HG03064 (cell line): ENCODE results near the gene ARL17A.
"Not testable (repeated sequence)": the region's sequence is repeated elsewhere in the genome, so short reads cannot be mapped to it uniquely, and the experiment has no call there.

Source experiments
- ATAC-seq: cut with Tn5 transposase; IDR thresholded peaks from one replicate; pipeline ENCODE4 v1.9.1; 2021; ENCODE audit warnings: low read depth; ENCODE audit not compliant: unreplicated experiment

Gene ARL17A

GRCh38 chr17:46579083-46580075 is at the start of gene ARL17A:
TSS of gene ARL17A (minus strand) at chr17:46579691. CDS start at chr17:46576322, 3,369 bp downstream.
- peak; percentile 89 for ATAC-seq

DNA sequence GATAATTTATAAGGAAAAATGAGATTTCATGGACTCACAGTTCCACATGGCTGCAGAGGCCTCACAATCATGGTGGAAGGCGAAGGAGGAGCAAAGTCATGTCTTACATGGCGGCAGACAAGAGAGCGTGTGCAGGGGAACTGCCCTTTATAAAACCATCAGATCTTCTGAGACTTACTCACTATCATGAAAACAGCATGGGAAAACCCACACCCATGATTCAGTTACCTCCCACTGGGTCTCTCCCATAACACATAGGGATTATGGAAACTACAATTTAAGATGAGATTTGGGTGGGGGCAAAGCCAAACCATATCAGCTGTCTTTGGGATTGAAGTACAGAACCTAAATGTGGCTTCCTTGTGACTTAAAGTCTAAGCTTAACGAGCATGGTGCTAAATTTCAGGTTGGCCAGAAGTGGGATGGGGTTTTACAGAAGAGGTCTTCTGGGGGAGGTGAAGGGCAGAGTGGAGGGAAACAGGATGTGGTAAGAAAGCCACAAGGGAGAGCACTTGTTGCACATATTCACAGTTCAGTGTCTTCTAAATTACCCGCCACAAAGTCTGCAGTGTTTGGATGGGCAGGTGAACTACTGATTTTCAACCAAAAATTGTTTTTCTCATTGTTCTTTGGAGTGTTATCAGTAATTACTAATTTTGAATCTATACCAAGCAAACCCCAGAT is 49.4 kb upstream of the ARL17A start:
- ATAC-seq = not testable (repeated sequence)

- not testable (repeated sequence) for ATAC-seq
Measured at GRCh38 chr17:46627452-46627851, 48.0 kb upstream of the ARL17A start.

- ATAC-seq = not testable (repeated sequence)
Measured at GRCh38 chr17:46624726-46625125, 45.2 kb upstream of the ARL17A start.

- not testable (repeated sequence) for ATAC-seq
Measured at GRCh38 chr17:46623790-46624189, 44.3 kb upstream of the ARL17A start.

DNA sequence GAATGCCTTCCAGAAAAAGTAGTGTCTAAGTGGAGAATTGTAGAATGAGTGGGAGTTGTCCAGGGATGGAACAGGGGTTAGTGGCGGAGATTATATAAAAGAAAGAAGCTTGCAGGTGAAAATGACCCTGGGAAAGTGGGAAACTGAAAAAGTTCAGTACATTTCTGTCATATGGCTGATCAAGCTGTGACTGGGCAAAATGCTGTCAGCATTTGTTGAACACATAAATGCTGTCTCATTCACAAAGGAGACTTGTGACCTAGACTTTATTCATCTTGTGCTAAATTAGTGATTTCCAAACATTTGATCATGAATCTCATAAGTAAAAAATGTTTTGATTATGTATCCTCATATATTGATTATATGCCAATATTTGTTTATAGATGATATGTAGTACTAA is 39.5 kb upstream of the ARL17A start:
- not testable (repeated sequence) for ATAC-seq

GRCh38 chr17:46617121-46617520 is 37.6 kb upstream of the ARL17A start:
- ATAC-seq = not testable (repeated sequence)

DNA sequence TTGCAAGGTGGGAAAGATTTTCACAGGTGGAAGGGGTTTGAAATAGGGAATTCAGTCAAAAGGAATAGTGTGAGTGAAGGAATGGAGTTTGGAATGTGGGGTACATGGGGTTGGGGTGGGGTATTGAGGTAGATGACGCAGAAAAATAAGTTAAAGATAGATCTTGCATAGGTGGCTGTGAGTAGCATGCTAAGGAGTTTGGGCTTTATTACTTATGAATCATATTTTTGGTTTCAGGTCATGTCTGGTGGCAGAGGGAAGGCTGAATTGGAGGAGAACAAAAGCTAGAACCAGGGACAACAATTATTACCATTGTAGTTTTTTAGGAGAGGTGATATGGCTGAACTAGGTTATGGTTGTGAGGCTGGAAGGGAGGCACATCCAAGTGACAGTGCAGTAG is 34.4 kb upstream of the ARL17A start:
- ATAC-seq = not testable (repeated sequence)

GRCh38 chr17:46611304-46611703 is 31.8 kb upstream of the ARL17A start:
- ATAC-seq = not testable (repeated sequence)

- ATAC-seq = peak; percentile 74
Measured at GRCh38 chr17:46603125-46603524, 23.6 kb upstream of the ARL17A start.

GRCh38 chr17:46600767-46601166 is 21.3 kb upstream of the ARL17A start:
- not testable (repeated sequence) for ATAC-seq

GRCh38 chr17:46598344-46598931 is 18.9 kb upstream of the ARL17A start:
- ATAC-seq = not testable (repeated sequence)

DNA sequence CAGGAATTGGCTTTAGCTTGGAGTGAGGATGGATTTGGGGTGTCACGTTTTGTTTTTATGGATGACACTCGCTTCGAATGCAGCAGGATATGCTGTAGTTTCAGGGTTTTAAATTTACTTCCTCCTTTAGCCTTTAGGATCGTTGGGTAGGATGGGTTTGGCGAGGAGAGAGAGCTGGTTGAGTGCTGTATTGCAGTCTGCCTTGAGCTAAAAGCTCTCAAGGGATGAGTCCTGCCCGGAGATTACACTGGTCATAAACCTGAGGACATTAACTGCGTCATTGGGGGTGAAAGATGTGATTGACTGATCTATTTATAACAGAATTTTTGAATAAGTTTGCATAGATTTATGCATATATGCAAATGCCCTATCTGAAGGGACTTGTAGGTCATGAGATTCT is 11.8 kb upstream of the ARL17A start:
- not testable (repeated sequence) for ATAC-seq

DNA sequence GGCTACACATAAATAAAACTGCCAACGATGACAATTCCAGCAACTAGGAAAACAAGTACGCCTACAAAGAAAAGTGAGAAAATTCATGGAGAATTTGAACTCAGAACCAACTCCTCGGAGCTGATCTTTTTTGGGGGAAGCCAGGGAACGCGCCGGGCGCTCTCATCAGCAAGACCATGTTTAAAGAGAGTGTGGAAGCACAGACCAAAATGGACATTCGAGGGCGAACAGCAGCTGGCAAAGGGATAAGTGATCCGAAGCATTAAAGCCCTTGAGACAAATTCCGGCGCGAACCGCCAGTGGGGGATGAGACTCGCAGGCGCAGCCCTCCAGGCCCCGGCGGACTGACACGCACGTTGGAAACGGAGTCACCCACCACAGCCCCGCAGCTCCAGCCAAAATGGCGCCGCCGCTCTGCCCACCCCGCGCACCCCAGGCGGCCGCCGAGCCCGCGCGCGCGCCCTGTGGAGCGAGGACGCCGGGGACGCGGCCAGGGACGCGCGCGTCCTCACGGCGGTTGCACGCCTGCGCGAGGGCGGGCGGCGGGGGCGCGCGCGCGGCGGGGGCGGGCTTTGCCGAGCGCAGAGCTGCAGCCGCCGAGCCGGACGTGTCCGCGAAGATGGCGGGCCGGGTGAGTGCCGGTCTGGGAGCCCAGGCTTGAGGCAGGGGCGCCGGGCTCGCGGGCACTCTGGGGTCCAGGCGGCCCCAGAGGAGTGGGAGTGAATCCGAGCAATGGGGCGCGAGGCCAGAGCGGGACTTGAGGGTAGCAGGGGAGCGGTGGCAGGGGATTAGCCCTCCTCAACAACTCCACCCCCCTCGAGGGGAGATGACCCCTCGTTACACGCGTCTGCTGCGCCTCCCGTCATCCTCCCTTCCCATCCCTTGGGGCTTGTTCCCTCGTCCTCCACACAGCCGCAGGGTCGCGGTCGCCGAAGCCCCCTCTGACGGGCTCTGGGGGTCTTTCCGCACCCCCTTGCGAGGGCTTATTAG is 11.0 kb upstream of the ARL17A start, which contains the start of gene NSF:
Gene NSF (plus strand): TSS at position 513 of the 990 bp plus-strand sequence. CDS start 107 bp downstream, at position 620.
- ATAC-seq = peak; percentile 56

DNA sequence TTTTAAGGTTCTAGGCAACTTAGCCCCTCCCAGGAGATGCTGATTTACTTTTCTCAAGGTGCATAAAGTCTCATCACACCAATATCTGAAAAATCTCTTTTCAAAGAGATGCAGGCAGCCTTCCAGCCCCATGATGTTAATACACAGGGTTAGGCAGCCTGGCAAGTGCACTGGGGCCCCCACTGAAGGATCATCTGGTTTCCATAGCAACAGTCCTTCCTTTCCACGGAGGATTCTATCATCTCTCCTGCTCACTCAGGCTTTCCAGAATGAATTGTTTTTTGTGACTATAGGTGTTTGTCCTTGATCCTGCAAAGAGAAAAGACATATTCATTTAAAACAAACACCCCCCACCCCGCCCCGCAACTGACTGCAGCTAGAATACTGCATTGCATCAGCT is 6.0 kb upstream of the ARL17A start:
- ATAC-seq = not testable (repeated sequence)

- ATAC-seq = not testable (repeated sequence)
Measured at GRCh38 chr17:46580082-46580481, 591 bp upstream of the ARL17A start.

DNA sequence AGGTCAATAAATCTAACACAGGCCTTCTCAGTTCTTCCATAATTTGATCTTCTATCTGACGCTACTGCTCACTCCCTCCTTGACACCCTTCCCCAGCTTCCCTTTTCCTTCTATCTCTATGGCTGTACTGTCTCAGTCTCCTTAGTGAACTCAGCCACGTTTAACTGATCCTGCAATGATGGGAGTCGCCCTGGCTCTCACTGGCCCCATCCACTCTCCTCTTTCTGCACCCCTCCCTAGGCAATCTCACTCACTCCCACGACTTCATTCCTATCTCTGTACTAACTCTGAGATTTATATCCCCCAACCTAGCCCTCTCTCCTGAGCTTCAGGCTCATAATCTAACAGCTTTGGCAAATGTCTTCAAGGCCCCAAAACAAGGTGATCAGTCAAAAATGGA is 7.7 kb downstream of the ARL17A start:
- not testable (repeated sequence) for ATAC-seq

- not testable (repeated sequence) for ATAC-seq
Measured at GRCh38 chr17:46566980-46567379, 12.5 kb downstream of the ARL17A start.

- ATAC-seq = not testable (repeated sequence)
Measured at GRCh38 chr17:46566284-46566683, 13.2 kb downstream of the ARL17A start.
